SK-N-SH (cell line): ENCODE measurements around the gene ADAMTS6. TPM values are rescaled to one million over a fixed set of nuclear protein-coding genes. Genes with fewer than 3 reads are reported as not detected.

Source experiments
- CTCF ChIA-PET: fragments of 300-600, 350-600 bp; formaldehyde crosslinking; extraction: SDS; loops from one replicate; lab custom pipeline; 2021; lab: Yijun Ruan, JAX
- POLR2A ChIA-PET: fragments of 350-600 bp; sonication (Branson Sonifier 250); formaldehyde crosslinking; extraction: SDS; loops from one replicate; lab custom pipeline; 2020; ENCODE audit warnings: antibody characterized with exemption, inconsistent platforms; lab: Yijun Ruan, JAX
- DNase-seq: peaks from one replicate; pipeline ENCODE4 v3.0.0; 2012
- H2AFZ ChIP-seq: fragments of 200-600 bp; sonication (generic); 2 replicates; pipeline ENCODE4 v1.8.1; 2016; ENCODE audit warnings: antibody characterized with exemption, mild to moderate bottlenecking, low read depth
- H3F3A ChIP-seq: fragments of 200-600 bp; sonication (generic); replicated peaks from 2 replicates; pipeline ENCODE3; 2016; ENCODE audit warnings: antibody characterized with exemption, mild to moderate bottlenecking; ENCODE audit not compliant: insufficient read depth
- H3K27ac ChIP-seq, 2 experiments: fragments of 200-500 bp in 1 of 2; fragments of 200-600 bp in 1 of 2; sonication (Bioruptor generic) in 1 of 2; sonication (generic), shearing (Covaris generic) in 1 of 2; 2 replicates each; pipeline versions ENCODE4 v1.5.1 to v1.6.1; 2014 to 2016; ENCODE audit warnings: low read depth in 2 of 2, inconsistent platforms in 1 of 2, low read length in 1 of 2, mild to moderate bottlenecking in 1 of 2, mixed read lengths in 1 of 2
- H3K27me3 ChIP-seq: fragments of 200-600 bp; sonication (generic), shearing (Covaris generic); 2 replicates; pipeline ENCODE4 v1.6.1; 2016; ENCODE audit warnings: mixed run types; ENCODE audit not compliant: insufficient read depth
- H3K36me3 ChIP-seq, 2 experiments: fragments of 200-500 bp in 1 of 2; fragments of 200-600 bp in 1 of 2; sonication (Bioruptor generic) in 1 of 2; sonication (generic) in 1 of 2; replicated peaks in 1 of 2; 2 replicates each; pipeline versions ENCODE3 to v1.5.1; 2014 to 2016; ENCODE audit warnings: low read length in 1 of 2, mild to moderate bottlenecking in 1 of 2; ENCODE audit not compliant: insufficient read depth in 2 of 2, control insufficient read depth in 1 of 2
- H3K4me1 ChIP-seq, 2 experiments: fragments of 200-500 bp in 1 of 2; fragments of 200-600 bp in 1 of 2; sonication (Bioruptor generic) in 1 of 2; sonication (generic), shearing (Covaris generic) in 1 of 2; 2 replicates each; pipeline versions ENCODE4 v1.5.1 to v1.6.1; 2014 to 2016; ENCODE audit warnings: low read depth in 1 of 2, low read length in 1 of 2, mixed run types in 1 of 2; ENCODE audit not compliant: insufficient read depth in 2 of 2, control insufficient read depth in 1 of 2
- H3K4me2 ChIP-seq: fragments of 200-600 bp; sonication (generic), shearing (Covaris generic); 2 replicates; pipeline ENCODE4 v1.6.1; 2017; ENCODE audit warnings: mixed run types
- H3K4me3 ChIP-seq, 2 experiments: fragments of 200-500 bp in 1 of 2; fragments of 200-600 bp in 1 of 2; sonication (Bioruptor generic) in 1 of 2; sonication (generic), shearing (Covaris generic) in 1 of 2; 2 replicates each; pipeline versions ENCODE4 v1.5.1 to v1.8.1; 2014 to 2016; ENCODE audit warnings: low read depth in 2 of 2, inconsistent platforms in 1 of 2, low read length in 1 of 2, mild to moderate bottlenecking in 1 of 2, mixed read lengths in 1 of 2, moderate library complexity in 1 of 2
- H3K79me2 ChIP-seq: fragments of 200-600 bp; sonication (generic); 2 replicates; pipeline ENCODE4 v1.8.1; 2017; ENCODE audit warnings: mild to moderate bottlenecking; ENCODE audit not compliant: insufficient read depth
- H3K9ac ChIP-seq: fragments of 200-600 bp; sonication (generic); 2 replicates; pipeline ENCODE4 v1.6.1; 2017; ENCODE audit warnings: mixed run types
- H3K9me2 ChIP-seq: fragments of 200-600 bp; sonication (generic); 2 replicates; pipeline ENCODE4 v1.6.1; 2017; ENCODE audit warnings: mixed run types
- H3K9me3 ChIP-seq: fragments of 200-600 bp; sonication (generic); 2 replicates; pipeline ENCODE4 v1.6.1; 2017; ENCODE audit warnings: mixed run types, mild to moderate bottlenecking, moderate library complexity
- H4K20me1 ChIP-seq: fragments of 200-600 bp; sonication (generic); 2 replicates; pipeline ENCODE4 v1.6.1; 2017; ENCODE audit warnings: mild to moderate bottlenecking, mixed run types; ENCODE audit not compliant: insufficient read depth
- EP300 ChIP-seq, 2 experiments: IDR thresholded peaks; 2 replicates each; pipeline versions ENCODE4 v1.4.0 to v1.6.1; 2012; ENCODE audit warnings: borderline replicate concordance in 1 of 2, low read depth in 1 of 2, low read length in 1 of 2
- EZH2phosphoT487 ChIP-seq: fragments of 200-600 bp; sonication (generic); IDR thresholded peaks from 2 replicates; pipeline ENCODE4 v1.6.1; 2017; ENCODE audit warnings: low read depth, mixed run types, mild to moderate bottlenecking, antibody characterized with exemption, moderate library complexity, borderline replicate concordance
- GATA2 ChIP-seq: sonication (generic); formaldehyde crosslinking; IDR thresholded peaks from 2 replicates; pipeline ENCODE4 v1.5.0; 2020; ENCODE audit warnings: mild to moderate bottlenecking, missing genetic modification reagents
- NFIC ChIP-seq: IDR thresholded peaks from 2 replicates; pipeline ENCODE4 v1.4.0; 2012; ENCODE audit warnings: borderline replicate concordance
- NRF1 ChIP-seq: IDR thresholded peaks from 2 replicates; pipeline ENCODE4 v1.6.1; 2012; ENCODE audit warnings: low read depth, mild to moderate bottlenecking, low read length
- TAF1 ChIP-seq: IDR thresholded peaks from 2 replicates; pipeline ENCODE4 v1.6.1; 2012; ENCODE audit warnings: low read depth, mild to moderate bottlenecking, low read length, moderate library complexity, borderline replicate concordance
- YY1 ChIP-seq: IDR thresholded peaks from 2 replicates; pipeline ENCODE4 v1.4.0; 2012; ENCODE audit warnings: low read depth, mild to moderate bottlenecking
- WGBS: methylation state at CpG from one replicate; pipeline ENCODE4 v1.1.6; 2017; ENCODE audit warnings: low lambda C conversion rate; 5-methylcytosine and 5-hydroxymethylcytosine counted together
- polyA plus RNA-seq, 3 experiments: library from polyadenylated mRNA; depleted of rRNA; stranded (reverse); fragments of >200 nt; gene quantifications; 2 replicates each; pipeline ENCODE4 v1.2.3, GENCODE V29; 2012
- TF ChIP-seq, protein P1 (sequence below): fragments of 150-350 bp; IDR thresholded peaks from 2 replicates; pipeline ENCODE4 v1.6.1; 2017; ENCODE audit warnings: antibody characterized with exemption, low read length, low read depth, borderline replicate concordance
- TF ChIP-seq, protein P2 (sequence below): fragments of 200-600 bp; sonication (generic); IDR thresholded peaks from 2 replicates; pipeline ENCODE4 v1.6.1; 2017; ENCODE audit warnings: antibody characterized with exemption, mild to moderate bottlenecking, moderate library complexity
- TF ChIP-seq, protein P3 (sequence below): IDR thresholded peaks from 2 replicates; pipeline ENCODE4 v1.4.0; 2012; ENCODE audit warnings: low read depth, borderline replicate concordance
- TF ChIP-seq, protein P4 (sequence below): IDR thresholded peaks from 2 replicates; pipeline ENCODE4; 2012

Gene ADAMTS6
- polyA plus RNA-seq, 1 of the 3 experiments (the other 2 are of a cell fraction), result 15.0 TPM

DNA sequence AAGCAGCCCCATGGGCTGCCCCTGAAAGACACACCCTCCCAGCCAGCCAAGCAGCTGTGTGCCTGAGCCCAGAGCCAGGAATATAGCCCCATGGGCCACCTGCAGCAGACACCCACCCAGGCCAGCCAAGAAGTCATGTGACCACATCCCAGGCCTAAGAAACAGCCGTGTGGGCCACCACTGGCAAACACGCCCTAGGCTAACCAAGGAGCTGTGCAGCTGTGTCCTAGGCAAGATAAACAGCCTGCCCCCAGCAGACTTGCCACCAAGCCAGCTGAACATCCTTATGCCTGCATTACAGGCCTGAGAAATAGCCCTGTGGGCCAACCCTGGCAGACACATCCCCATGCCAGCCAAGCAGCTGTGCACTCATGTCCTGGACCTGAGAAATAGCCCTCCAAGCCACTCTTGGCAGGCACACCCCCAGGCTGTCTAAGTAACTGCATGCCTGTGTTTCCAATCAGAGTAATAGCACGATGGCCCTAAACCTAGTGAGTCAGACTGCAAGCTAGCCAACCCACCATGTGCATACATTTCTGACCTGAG lies 143.0 kb downstream of the ADAMTS6 start:
- Histone ChIP-seq H3K9me2 (no peaks in the 10 kb centered on the region), H3K36me3 (peaks cover 0 to 65% of the 10 kb centered on the region in 2 experiments), H3K9me3 (peaks cover 32% of the 10 kb centered on the region), H3K27ac (no peak overlapping the region), H3F3A (peaks cover 46% of the 10 kb centered on the region), H3K79me2 (peaks cover 80% of the 10 kb centered on the region), H3K27me3 (no peaks in the 10 kb centered on the region), H3K9ac (no peak overlapping the region)
- POLR2A ChIA-PET, result no interaction called here
- DNase-seq, result no peak
- TF ChIP-seq, protein P1, sequence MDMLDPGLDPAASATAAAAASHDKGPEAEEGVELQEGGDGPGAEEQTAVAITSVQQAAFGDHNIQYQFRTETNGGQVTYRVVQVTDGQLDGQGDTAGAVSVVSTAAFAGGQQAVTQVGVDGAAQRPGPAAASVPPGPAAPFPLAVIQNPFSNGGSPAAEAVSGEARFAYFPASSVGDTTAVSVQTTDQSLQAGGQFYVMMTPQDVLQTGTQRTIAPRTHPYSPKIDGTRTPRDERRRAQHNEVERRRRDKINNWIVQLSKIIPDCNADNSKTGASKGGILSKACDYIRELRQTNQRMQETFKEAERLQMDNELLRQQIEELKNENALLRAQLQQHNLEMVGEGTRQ, result no peak
- TF ChIP-seq, protein P2, sequence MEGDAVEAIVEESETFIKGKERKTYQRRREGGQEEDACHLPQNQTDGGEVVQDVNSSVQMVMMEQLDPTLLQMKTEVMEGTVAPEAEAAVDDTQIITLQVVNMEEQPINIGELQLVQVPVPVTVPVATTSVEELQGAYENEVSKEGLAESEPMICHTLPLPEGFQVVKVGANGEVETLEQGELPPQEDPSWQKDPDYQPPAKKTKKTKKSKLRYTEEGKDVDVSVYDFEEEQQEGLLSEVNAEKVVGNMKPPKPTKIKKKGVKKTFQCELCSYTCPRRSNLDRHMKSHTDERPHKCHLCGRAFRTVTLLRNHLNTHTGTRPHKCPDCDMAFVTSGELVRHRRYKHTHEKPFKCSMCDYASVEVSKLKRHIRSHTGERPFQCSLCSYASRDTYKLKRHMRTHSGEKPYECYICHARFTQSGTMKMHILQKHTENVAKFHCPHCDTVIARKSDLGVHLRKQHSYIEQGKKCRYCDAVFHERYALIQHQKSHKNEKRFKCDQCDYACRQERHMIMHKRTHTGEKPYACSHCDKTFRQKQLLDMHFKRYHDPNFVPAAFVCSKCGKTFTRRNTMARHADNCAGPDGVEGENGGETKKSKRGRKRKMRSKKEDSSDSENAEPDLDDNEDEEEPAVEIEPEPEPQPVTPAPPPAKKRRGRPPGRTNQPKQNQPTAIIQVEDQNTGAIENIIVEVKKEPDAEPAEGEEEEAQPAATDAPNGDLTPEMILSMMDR, result no peak
- TF ChIP-seq EP300 (IDR thresholded peaks at IDR 0.05; ENCODE audit: borderline replicate concordance in 1 of 2, low read depth in 1 of 2, low read length in 1 of 2) (no peak), NRF1 (no peak), GATA2 (CRISPR knock-in tag) (no peak), YY1 (no peak), EZH2phosphoT487 (no peak), TAF1 (no peak)
- TF ChIP-seq, protein P3, sequence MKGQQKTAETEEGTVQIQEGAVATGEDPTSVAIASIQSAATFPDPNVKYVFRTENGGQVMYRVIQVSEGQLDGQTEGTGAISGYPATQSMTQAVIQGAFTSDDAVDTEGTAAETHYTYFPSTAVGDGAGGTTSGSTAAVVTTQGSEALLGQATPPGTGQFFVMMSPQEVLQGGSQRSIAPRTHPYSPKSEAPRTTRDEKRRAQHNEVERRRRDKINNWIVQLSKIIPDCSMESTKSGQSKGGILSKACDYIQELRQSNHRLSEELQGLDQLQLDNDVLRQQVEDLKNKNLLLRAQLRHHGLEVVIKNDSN, result no peak
- TF ChIP-seq, protein P4, sequence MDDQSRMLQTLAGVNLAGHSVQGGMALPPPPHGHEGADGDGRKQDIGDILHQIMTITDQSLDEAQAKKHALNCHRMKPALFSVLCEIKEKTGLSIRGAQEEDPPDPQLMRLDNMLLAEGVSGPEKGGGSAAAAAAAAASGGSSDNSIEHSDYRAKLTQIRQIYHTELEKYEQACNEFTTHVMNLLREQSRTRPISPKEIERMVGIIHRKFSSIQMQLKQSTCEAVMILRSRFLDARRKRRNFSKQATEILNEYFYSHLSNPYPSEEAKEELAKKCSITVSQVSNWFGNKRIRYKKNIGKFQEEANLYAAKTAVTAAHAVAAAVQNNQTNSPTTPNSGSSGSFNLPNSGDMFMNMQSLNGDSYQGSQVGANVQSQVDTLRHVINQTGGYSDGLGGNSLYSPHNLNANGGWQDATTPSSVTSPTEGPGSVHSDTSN, result no peak
- TF ChIP-seq, all 33 proteins: peak for 0
- no peak overlapping the region for H3K4me2 ChIP-seq
- H3K4me1 ChIP-seq, result peaks cover 0 to 2% of the 10 kb centered on the region in 2 experiments; a peak in 2 of 4 replicates
- no peak overlapping the region for H3K4me3 ChIP-seq
- 75% methylated on average over 1 of the region's 3 CpGs for WGBS
- no peak overlapping the region for H2AFZ ChIP-seq
- no peaks in the 10 kb centered on the region for H4K20me1 ChIP-seq
- CTCF ChIA-PET, result interaction anchor here (1.2 kb wide), 1 partner anchor 20 kb away, joined by 3 read pairs; no protein-coding TSS in a partner anchor

DNA sequence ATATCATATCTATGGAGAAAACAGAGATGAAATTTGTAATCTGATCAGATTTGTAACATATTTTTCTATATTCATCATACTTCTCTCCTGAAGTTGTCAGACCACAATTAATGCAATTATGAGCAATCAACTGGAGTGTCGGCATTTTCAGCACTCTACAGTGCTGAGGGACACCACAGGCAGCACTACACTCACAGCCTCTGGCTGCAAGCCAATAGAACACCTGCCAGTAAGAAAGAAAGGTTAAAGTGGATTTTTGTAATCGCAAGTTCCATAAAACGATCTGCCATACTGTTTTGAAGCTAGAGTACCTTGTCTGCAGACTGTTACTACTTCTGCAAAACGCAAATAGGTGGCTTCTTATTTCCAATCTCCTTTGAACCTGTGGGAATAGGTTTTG lies 147.6 kb downstream of the ADAMTS6 start:
- CTCF ChIA-PET, result interaction anchor here (0.7 kb wide), 1 partner anchor 112 kb away, joined by 3 read pairs; no protein-coding TSS in a partner anchor
- POLR2A ChIA-PET, result no interaction called here
- WGBS, result 88% methylated on average over 4 of the region's 4 CpGs
- no peak overlapping the region for H3K27ac ChIP-seq
- TF ChIP-seq, protein P3, result no peak
- TF ChIP-seq NFIC, result 0 out of 2 replicates have a peak, but pooled peaks have one; percentile 7
- peaks cover 42% of the 10 kb centered on the region for H3K79me2 ChIP-seq
- H3K9ac ChIP-seq, result no peak overlapping the region
- H3K27me3 ChIP-seq, result no peaks in the 10 kb centered on the region
- no peaks in the 10 kb centered on the region for H3K9me3 ChIP-seq
- H3K4me2 ChIP-seq, result no peak overlapping the region
- DNase-seq, result no peak
- H3K4me1 ChIP-seq, result peaks cover 0 to 2% of the 10 kb centered on the region in 2 experiments; a peak in 2 of 4 replicates
- peaks cover 0 to 61% of the 10 kb centered on the region in 2 experiments for H3K36me3 ChIP-seq
- no peaks in the 10 kb centered on the region for H4K20me1 ChIP-seq
- H3F3A ChIP-seq, result peaks cover 17% of the 10 kb centered on the region
- H3K9me2 ChIP-seq, result no peaks in the 10 kb centered on the region
- no peak overlapping the region for H3K4me3 ChIP-seq
- H2AFZ ChIP-seq, result no peak overlapping the region
